Smooth muscle cell of the brain vasculature (primary cell): ENCODE data around the gene DTX1.
"Not testable (repeated sequence)": the region's sequence is repeated elsewhere in the genome, so short reads cannot be mapped to it uniquely, and the experiment has no call there.

ENCODE experiments used
- DNase-seq: peaks from one replicate; pipeline ENCODE4 v3.0.0-alpha.2; 2012; ENCODE audit warnings: low read depth, low spot score

Gene DTX1

GRCh38 chr12:113114447-113115178, 58.1 kb downstream of the DTX1 start:
- DNase-seq = no peak

- no peak for DNase-seq
Observed at GRCh38 chr12:113115455-113116126, 59.1 kb downstream of the DTX1 start.

- DNase-seq = no peak
Observed at GRCh38 chr12:113116875-113117274, 60.3 kb downstream of the DTX1 start.

- not testable (repeated sequence) for DNase-seq
Observed at GRCh38 chr12:113117684-113118083, 61.2 kb downstream of the DTX1 start.

GRCh38 chr12:113118142-113118541, 61.6 kb downstream of the DTX1 start:
- DNase-seq = no peak

GRCh38 chr12:113119980-113120669, 63.6 kb downstream of the DTX1 start:
- no peak for DNase-seq

- no peak for DNase-seq
Observed at GRCh38 chr12:113120670-113121370, 64.3 kb downstream of the DTX1 start.

- no peak for DNase-seq
Observed at GRCh38 chr12:113127791-113128199, 71.3 kb downstream of the DTX1 start.

GRCh38 chr12:113128802-113129663, 72.5 kb downstream of the DTX1 start:
- DNase-seq = no peak

GRCh38 chr12:113129664-113130456, 73.3 kb downstream of the DTX1 start:
- DNase-seq = no peak

GRCh38 chr12:113130457-113131135, 74.1 kb downstream of the DTX1 start:
- no peak for DNase-seq

- DNase-seq = no peak
Observed at GRCh38 chr12:113131556-113131955, 75.0 kb downstream of the DTX1 start.

- no peak for DNase-seq
Observed at GRCh38 chr12:113133036-113133435, 76.5 kb downstream of the DTX1 start.

GRCh38 chr12:113133666-113134065, 77.1 kb downstream of the DTX1 start:
- DNase-seq = no peak

- no peak for DNase-seq
Observed at GRCh38 chr12:113134071-113134470, 77.5 kb downstream of the DTX1 start.

- no peak for DNase-seq
Observed at GRCh38 chr12:113134521-113134951, 78.0 kb downstream of the DTX1 start.

- DNase-seq = no peak
Observed at GRCh38 chr12:113135178-113136127, 78.9 kb downstream of the DTX1 start, which contains the start of gene RASAL1. TSS of gene RASAL1 (minus strand) at chr12:113135761. CDS start at chr12:113135462, 299 bp downstream.
